ENCODE data around the gene HSF5. TPM values are rescaled to one million over a fixed set of nuclear protein-coding genes. Genes with fewer than 3 reads are reported as not detected.

Gene HSF5
- total and polyA plus RNA-seq, 2 of the 13 experiments (the other 11 are each of a cell fraction or from before 2014, with no cell fraction given), result not detected

- peak; percentile 92 for TF ChIP-seq SAP130 (CRISPR knock-in tag; IDR thresholded peaks at IDR 0.05; ENCODE audit: low read depth)
- TF ChIP-seq, protein P1, sequence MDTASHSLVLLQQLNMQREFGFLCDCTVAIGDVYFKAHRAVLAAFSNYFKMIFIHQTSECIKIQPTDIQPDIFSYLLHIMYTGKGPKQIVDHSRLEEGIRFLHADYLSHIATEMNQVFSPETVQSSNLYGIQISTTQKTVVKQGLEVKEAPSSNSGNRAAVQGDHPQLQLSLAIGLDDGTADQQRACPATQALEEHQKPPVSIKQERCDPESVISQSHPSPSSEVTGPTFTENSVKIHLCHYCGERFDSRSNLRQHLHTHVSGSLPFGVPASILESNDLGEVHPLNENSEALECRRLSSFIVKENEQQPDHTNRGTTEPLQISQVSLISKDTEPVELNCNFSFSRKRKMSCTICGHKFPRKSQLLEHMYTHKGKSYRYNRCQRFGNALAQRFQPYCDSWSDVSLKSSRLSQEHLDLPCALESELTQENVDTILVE (CRISPR knock-in tag; IDR thresholded peaks at IDR 0.05), result peak; percentile 44; the same call in 1 of the 2 replicates
- no peak for TF ChIP-seq TBP (CRISPR knock-in tag; IDR thresholded peaks at IDR 0.05)
- no peak for TF ChIP-seq ZNF746 (CRISPR knock-in tag; IDR thresholded peaks at IDR 0.05)
- TF ChIP-seq RBAK (CRISPR knock-in tag; IDR thresholded peaks at IDR 0.05), result no peak
- peak; percentile 95; the same call in 1 of the 2 replicates for TF ChIP-seq ZNF572 (CRISPR knock-in tag; IDR thresholded peaks at IDR 0.05)
- TF ChIP-seq ZC3H4 (CRISPR knock-in tag; IDR thresholded peaks at IDR 0.05; ENCODE audit: borderline replicate concordance), result no peak
- TF ChIP-seq ZNF75D (CRISPR knock-in tag; IDR thresholded peaks at IDR 0.05; ENCODE audit: borderline replicate concordance), result no peak
- TF ChIP-seq CERS6 (CRISPR knock-in tag; IDR thresholded peaks at IDR 0.05), result 0 out of 2 replicates have a peak, but pooled peaks have one; percentile 58
- no peak for TF ChIP-seq MTF1 (CRISPR knock-in tag; IDR thresholded peaks at IDR 0.05)
- no peak for TF ChIP-seq PHF5A (CRISPR knock-in tag; IDR thresholded peaks at IDR 0.05; ENCODE audit: low read depth, unreplicated experiment)
- TF ChIP-seq ZBTB43 (CRISPR knock-in tag; conservative IDR thresholded peaks at IDR 0.05), result no peak
- TF ChIP-seq, protein P2, sequence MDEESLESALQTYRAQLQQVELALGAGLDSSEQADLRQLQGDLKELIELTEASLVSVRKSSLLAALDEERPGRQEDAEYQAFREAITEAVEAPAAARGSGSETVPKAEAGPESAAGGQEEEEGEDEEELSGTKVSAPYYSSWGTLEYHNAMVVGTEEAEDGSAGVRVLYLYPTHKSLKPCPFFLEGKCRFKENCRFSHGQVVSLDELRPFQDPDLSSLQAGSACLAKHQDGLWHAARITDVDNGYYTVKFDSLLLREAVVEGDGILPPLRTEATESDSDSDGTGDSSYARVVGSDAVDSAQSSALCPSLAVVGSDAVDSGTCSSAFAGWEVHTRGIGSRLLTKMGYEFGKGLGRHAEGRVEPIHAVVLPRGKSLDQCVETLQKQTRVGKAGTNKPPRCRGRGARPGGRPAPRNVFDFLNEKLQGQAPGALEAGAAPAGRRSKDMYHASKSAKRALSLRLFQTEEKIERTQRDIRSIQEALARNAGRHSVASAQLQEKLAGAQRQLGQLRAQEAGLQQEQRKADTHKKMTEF (CRISPR knock-in tag; IDR thresholded peaks at IDR 0.05), result peak; percentile 72; the same call in 1 of the 2 replicates
- no peak for TF ChIP-seq LRRFIP1 (CRISPR knock-in tag; conservative IDR thresholded peaks at IDR 0.05)
- peak; percentile 86; the same call in 1 of the 2 replicates for TF ChIP-seq EED (CRISPR knock-in tag; IDR thresholded peaks at IDR 0.05)
- TF ChIP-seq, protein P3, sequence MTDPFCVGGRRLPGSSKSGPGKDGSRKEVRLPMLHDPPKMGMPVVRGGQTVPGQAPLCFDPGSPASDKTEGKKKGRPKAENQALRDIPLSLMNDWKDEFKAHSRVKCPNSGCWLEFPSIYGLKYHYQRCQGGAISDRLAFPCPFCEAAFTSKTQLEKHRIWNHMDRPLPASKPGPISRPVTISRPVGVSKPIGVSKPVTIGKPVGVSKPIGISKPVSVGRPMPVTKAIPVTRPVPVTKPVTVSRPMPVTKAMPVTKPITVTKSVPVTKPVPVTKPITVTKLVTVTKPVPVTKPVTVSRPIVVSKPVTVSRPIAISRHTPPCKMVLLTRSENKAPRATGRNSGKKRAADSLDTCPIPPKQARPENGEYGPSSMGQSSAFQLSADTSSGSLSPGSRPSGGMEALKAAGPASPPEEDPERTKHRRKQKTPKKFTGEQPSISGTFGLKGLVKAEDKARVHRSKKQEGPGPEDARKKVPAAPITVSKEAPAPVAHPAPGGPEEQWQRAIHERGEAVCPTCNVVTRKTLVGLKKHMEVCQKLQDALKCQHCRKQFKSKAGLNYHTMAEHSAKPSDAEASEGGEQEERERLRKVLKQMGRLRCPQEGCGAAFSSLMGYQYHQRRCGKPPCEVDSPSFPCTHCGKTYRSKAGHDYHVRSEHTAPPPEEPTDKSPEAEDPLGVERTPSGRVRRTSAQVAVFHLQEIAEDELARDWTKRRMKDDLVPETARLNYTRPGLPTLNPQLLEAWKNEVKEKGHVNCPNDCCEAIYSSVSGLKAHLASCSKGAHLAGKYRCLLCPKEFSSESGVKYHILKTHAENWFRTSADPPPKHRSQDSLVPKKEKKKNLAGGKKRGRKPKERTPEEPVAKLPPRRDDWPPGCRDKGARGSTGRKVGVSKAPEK (CRISPR knock-in tag; IDR thresholded peaks at IDR 0.05; ENCODE audit: borderline replicate concordance), result no peak; the same call in 1 of the 2 replicates
- no peak for TF ChIP-seq NFIC (IDR thresholded peaks at IDR 0.05; ENCODE audit: low read length)
- peak; percentile 35; the same call in 1 of the 2 replicates for TF ChIP-seq HDAC1 (CRISPR knock-in tag; IDR thresholded peaks at IDR 0.05)
- no peak for TF ChIP-seq MLLT10 (CRISPR knock-in tag; IDR thresholded peaks at IDR 0.05)
- peak; percentile 64; the same call in 1 of the 2 replicates for TF ChIP-seq ZSCAN22 (CRISPR knock-in tag; IDR thresholded peaks at IDR 0.05)
Observed at GRCh38 chr17:58517928-58518609, 29.9 kb upstream of the HSF5 start (continued).

Measured in HepG2 (cell line).